ENCODE results near the gene ARHGEF2.

DNA sequence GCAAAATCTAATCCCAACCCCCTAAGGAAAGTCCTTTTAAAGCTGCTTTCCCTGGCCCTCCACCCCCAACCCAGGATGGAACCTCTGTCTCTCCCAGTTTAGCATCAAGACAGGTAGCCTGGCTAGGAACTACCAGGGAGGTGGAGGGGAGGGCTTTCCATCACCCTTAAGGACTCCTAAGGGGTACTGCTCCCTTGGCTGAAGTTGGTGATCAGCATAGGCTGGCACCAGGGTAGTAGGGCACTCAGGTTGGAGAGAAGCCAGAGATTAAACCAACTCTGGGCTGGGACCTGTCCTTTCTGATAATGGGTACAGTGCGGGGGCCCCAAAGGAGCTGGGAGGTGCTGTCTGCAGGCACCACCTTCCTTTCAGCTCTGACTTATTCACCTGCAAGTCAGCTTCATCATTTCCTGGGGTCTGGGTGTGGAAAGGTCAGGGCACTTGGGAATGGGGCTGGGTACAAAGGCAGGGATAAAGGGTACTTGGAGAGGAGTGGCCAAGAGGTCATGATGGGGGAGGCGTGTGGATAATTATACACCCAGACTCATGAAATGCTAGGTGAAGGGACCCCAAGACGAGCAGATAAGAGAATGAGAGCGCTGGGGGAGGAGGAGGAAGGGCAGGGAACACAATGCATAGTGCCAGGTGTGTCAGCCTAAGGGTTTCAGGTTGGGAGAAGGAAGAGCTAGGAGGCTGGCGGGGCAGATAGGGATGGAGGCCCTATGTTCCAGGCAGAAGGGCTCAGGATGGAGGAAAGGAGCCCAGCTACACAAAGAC, 1.2 kb downstream of the ARHGEF2 start:
- TF ChIP-seq, protein P1, sequence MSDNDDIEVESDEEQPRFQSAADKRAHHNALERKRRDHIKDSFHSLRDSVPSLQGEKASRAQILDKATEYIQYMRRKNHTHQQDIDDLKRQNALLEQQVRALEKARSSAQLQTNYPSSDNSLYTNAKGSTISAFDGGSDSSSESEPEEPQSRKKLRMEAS (IDR thresholded peaks at IDR 0.05) = no peak
- TF ChIP-seq POLR2A (IDR thresholded peaks at IDR 0.05; ENCODE audit: borderline replicate concordance, extremely low read depth, insufficient read depth, insufficient read length) (no peak), SIN3A (IDR thresholded peaks at IDR 0.05; ENCODE audit: low read depth) (no peak), POLR2AphosphoS5 (IDR thresholded peaks at IDR 0.05; ENCODE audit: low read depth, low read length) (no peak), EGR1 (IDR thresholded peaks at IDR 0.05; ENCODE audit: low read depth) (no peak), EZH2 (IDR thresholded peaks at IDR 0.05) (no peak)
- TF ChIP-seq, protein P2, sequence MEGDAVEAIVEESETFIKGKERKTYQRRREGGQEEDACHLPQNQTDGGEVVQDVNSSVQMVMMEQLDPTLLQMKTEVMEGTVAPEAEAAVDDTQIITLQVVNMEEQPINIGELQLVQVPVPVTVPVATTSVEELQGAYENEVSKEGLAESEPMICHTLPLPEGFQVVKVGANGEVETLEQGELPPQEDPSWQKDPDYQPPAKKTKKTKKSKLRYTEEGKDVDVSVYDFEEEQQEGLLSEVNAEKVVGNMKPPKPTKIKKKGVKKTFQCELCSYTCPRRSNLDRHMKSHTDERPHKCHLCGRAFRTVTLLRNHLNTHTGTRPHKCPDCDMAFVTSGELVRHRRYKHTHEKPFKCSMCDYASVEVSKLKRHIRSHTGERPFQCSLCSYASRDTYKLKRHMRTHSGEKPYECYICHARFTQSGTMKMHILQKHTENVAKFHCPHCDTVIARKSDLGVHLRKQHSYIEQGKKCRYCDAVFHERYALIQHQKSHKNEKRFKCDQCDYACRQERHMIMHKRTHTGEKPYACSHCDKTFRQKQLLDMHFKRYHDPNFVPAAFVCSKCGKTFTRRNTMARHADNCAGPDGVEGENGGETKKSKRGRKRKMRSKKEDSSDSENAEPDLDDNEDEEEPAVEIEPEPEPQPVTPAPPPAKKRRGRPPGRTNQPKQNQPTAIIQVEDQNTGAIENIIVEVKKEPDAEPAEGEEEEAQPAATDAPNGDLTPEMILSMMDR (IDR thresholded peaks at IDR 0.05 in 2 of 3, conservative IDR thresholded peaks at IDR 0.05 in 1 of 3; ENCODE audit: borderline replicate concordance in 1 of 3, insufficient read depth in 1 of 3, low read depth in 2 of 3, low read length in 2 of 3) = no peak
